ENCODE measurements around the gene RNF223.
"Not testable (repeated sequence)": the region's sequence is repeated elsewhere in the genome, so short reads cannot be mapped to it uniquely, and the experiment has no call there.

The RNF223 gene

GRCh38 chr1:1061682-1062345, 12.3 kb downstream of the RNF223 start:
- DNase-seq (ENCODE audit: low read depth in 2 of 2, low spot score in 1 of 2), result no peak

GRCh38 chr1:1060281-1061000, 13.7 kb downstream of the RNF223 start:
- no peak for DNase-seq (ENCODE audit: low read depth in 2 of 2, low spot score in 1 of 2)

DNA sequence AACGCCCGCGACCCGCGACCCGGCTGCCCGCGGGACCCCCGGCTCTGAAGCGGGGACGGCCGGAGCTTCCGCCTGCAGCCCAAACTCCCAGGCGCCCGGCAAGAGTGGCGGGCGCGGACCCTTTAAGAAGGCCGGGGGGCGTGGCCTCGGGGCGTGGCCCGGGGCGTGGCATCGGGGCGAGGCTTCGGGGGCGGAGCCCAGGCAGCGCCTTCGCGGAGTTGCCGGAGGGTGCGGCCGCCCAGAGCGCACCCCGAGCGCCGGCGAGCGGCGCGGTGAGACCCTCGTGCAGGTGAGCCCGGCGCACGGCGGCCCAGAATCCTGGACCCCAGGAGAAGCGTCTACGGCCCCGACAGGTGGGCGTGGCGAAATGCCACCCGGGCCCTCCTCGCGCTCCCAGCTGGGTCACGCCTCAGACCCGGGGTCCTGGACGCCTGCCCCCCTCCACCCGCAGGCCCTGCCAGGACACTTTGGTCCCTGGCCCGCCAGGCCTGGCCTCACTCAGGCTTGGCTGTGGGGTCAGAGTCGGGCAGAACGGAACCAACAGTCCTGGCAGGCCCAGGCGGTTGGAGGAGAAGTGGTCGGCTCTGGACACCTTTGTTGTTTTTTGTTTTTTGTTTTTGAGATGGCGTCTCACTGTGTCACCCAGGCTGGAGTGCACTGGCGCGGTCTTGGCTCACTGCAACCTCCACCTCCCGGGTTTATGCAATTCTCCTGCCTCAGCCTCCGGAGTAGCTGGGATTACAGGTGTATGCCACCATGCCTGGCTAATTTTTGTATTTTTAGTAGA, 14.4 kb downstream of the RNF223 start:
- DNase-seq (ENCODE audit: low read depth in 2 of 2, low spot score in 1 of 2), result peak; percentile 82 to 91

- DNase-seq (ENCODE audit: low read depth in 2 of 2, low spot score in 1 of 2), result no peak
Observed at GRCh38 chr1:1058921-1059493, 15.1 kb downstream of the RNF223 start.

DNA sequence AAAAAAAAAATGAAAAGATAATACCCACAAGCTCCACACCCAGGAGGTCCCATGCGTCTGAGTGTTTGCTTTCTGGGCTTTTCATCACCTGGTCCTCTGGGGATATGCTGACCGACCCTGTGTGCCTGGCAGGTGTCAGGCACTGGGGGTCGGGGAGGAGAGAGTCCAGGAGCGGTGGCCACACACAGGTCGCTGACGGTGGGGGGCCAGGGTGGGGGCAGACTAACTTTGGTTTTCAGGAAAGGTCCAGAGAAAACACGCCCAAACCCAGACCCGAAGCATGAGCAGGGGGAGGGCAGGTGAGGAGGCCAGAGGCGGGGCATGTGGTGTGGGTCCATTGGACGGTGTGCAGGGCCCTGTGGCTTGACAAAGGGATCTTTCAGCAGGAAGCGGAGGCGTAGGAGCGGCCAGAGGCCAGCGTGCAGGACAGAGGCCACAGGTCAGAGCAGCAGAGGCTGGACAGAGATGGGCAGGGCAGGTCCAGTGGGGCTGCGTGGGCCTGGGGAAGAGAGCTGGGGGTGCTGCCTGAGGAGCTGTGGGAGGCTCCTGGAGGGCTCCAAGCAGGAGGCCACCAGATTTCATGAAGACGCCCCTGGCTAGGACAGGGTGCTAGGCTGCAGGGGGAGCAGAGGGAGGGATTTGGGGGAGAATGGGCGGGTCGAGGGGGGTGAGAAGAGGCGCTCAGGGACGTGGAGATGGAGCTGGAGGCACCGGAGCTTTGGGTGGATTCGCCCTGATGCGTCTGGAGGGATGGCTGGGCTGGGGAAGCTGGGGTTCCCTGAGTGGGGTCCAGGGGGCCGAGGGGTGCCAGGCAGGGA, 15.8 kb downstream of the RNF223 start:
- DNase-seq (ENCODE audit: low read depth in 2 of 2, low spot score in 1 of 2), result no peak

- not testable (repeated sequence) for DNase-seq (ENCODE audit: low read depth in 2 of 2, low spot score in 1 of 2)
Observed at GRCh38 chr1:1057769-1058087, 16.4 kb downstream of the RNF223 start.

DNA sequence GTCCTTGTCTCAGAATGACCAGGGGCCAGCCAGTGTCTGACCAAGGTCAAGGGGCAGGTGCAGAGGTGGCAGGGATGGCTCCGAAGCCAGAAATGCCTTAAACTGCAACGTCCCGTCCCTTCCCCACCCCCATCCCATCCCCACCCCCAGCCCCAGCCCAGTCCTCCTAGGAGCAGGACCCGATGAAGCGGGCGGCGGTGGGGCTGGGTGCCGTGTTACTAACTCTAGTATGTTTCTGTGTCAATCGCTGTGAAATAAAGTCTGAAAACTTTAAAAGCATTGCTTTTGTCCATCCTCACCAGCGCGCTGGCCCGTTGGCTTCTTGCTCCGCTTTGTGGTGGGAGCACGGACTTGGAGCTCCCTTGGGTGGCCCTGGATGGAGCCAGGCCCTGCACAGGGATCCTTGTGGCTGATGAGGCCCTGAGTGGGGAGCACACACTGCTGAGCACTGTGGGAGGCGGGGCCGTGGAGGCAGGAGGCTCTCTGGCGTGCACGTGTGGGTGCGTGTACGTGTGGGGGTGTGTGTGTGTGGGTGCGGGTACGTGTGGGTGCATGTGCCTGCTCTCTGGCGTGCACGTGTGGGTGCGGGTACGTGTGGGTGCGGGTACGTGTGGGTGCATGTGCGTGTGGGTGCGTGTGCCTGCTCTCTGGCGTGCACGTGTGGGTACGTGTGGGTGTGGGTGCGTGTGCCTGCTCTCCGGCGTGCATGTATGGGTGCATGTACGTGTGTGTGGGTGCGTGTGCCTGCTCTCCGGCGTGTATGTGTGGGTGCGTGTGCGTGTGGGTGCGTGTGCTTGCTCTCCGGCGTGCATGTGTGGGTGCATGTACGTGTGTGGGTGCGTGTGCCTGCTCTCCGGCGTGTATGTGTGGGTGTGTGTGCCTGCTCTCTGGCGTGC, 18.0 kb downstream of the RNF223 start:
- DNase-seq (ENCODE audit: low read depth in 2 of 2, low spot score in 1 of 2), result no peak

DNA sequence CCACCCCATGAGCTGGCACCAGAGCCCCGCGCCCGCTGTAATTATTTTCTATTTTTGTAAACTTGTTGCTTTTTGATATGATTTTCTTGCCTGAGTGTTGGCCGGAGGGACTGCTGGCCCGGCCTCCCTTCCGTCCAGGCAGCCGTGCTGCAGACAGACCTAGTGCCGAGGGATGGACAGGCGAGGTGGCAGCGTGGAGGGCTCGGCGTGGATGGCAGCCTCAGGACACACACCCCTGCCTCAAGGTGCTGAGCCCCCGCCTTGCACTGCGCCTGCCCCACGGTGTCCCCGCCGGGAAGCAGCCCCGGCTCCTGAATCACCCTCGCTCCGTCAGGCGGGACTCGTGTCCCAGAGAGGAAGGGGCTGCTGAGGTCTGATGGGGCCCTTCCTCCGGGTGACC, 19.1 kb downstream of the RNF223 start:
- no peak for DNase-seq (ENCODE audit: low read depth in 2 of 2, low spot score in 1 of 2)

GRCh38 chr1:1054099-1054700, 19.9 kb downstream of the RNF223 start:
- DNase-seq (ENCODE audit: low read depth in 2 of 2, low spot score in 1 of 2), result no peak

- no peak for DNase-seq (ENCODE audit: low read depth in 2 of 2, low spot score in 1 of 2)
Observed at GRCh38 chr1:1053682-1054081, 20.4 kb downstream of the RNF223 start.

- DNase-seq (ENCODE audit: low read depth in 2 of 2, low spot score in 1 of 2), result no peak
Observed at GRCh38 chr1:1053022-1053421, 21.1 kb downstream of the RNF223 start.

DNA sequence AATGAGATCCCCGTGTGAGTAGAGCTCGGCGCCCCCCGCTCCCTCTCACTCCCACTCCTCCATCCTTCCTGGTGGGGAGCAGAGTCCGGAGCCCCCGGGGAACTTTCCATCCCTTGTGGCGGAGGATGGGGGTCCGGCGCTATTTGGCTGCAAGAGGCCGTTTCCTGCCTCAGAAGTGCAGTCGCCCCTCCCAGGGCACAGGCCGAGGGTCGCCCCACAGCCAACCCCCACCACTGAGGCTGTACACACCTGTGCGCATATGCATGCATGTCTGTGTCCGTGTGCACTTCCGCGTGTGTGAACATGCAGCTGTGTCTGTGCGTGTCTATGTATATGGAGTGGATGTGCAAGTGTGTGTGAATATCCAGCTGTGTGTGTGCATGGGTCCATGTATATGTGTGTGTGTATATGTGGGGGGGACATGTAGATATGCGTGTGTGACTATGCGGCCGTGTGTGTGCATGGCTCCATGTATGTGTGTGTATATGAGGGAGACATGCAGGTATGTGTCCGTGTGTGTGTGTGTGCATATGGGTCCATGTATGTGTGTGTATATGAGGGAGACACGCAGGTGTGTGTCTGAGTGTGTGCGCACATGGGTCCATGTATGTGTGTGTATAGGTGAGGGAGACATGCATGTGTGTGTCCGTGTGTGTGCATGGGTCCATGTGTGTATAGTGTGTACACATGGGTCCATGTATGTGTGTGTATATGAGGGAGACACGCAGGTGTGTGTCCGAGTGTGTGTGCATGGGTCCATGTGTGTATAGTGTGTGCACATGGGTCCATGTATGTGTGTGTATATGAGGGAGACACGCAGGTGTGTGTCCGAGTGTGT, 21.9 kb downstream of the RNF223 start:
- DNase-seq (ENCODE audit: low read depth in 2 of 2, low spot score in 1 of 2), result no peak

GRCh38 chr1:1051127-1051810, 22.8 kb downstream of the RNF223 start:
- no peak for DNase-seq (ENCODE audit: low read depth in 2 of 2, low spot score in 1 of 2)

DNA sequence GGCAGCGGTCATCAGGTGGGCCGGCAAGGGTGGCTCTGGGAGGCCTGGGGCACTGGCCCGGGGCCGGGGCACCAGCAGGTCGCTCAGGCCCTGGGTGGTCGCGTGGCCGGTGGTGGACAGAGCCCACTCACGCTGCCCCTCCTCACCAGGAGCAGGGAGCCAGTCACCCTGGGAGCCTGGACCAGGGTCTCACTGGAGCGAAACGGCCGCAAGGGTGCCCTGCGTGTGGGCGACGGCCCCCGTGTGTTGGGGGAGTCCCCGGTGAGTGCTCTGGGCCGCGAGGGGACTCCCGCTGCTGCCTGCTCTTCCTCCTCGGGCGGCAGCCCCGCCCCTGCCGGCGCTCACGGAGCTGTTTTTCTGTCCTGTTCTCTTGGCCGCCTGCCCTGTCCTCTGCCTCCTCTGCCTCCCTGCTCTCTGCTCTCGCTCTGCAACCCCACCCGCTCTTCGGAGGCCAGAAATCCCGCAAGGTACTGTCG, 23.5 kb downstream of the RNF223 start:
- DNase-seq (ENCODE audit: low read depth in 2 of 2, low spot score in 1 of 2), result no peak

DNA sequence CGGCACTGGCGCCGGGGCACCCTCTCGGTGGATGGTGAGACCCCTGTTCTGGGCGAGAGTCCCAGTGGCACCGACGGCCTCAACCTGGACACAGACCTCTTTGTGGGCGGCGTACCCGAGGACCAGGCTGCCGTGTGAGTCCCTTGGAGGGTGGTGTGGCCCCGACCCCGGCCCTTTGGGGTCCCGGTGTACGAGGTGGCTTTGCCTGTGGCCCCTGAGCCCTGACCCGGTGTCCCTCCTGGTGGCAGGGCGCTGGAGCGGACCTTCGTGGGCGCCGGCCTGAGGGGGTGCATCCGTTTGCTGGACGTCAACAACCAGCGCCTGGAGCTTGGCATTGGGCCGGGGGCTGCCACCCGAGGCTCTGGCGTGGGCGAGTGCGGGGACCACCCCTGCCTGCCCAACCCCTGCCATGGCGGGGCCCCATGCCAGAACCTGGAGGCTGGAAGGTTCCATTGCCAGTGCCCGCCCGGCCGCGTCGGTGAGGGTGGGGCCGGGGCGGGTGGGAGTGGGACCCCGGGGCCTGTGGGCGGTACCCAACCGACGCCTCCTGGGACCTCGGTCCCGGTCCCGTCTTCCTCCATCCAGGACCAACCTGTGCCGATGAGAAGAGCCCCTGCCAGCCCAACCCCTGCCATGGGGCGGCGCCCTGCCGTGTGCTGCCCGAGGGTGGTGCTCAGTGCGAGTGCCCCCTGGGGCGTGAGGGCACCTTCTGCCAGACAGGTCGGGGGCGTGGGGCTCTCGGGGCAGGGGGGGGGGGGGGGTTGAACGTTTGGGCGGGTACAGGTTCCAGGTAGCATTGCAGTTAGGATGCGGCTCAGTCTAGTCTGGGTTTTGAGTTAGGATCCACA, 24.6 kb downstream of the RNF223 start:
- no peak for DNase-seq (ENCODE audit: low read depth in 2 of 2, low spot score in 1 of 2)

DNA sequence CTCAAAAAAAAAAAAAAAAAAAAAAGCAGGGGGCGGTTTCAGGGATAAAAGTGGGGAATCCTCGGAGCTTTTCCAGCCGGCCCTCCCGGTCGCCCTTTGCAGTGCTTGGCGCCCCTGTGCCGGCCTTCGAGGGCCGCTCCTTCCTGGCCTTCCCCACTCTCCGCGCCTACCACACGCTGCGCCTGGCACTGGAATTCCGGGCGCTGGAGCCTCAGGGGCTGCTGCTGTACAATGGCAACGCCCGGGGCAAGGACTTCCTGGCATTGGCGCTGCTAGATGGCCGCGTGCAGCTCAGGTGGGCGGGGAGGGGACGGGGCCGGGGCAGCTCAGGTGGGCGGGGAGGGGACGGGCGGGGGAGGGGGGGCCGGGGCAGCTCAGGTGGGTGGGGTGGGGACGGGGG, 25.3 kb downstream of the RNF223 start:
- no peak for DNase-seq (ENCODE audit: low read depth in 2 of 2, low spot score in 1 of 2)

DNA sequence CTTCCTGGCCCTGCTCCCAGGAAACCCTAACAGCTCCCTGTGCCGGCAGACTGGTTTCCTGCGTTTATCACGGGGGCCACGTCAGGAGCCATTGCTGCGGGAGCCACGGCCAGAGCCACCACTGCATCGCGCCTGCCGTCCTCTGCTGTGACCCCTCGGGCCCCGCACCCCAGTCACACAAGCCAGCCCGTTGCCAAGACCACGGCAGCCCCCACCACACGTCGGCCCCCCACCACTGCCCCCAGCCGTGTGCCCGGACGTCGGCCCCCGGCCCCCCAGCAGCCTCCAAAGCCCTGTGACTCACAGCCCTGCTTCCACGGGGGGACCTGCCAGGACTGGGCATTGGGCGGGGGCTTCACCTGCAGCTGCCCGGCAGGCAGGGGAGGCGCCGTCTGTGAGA, 26.1 kb downstream of the RNF223 start:
- DNase-seq (ENCODE audit: low read depth in 2 of 2, low spot score in 1 of 2), result no peak
